WI38 (cell line): ENCODE data around the gene MLLT10.

Experiments used
- H3K4me3 ChIP-seq: 2 replicates; pipeline ENCODE4 v1.5.1; 2011; ENCODE audit warnings: low read depth, mild to moderate bottlenecking, control low read depth, low read length
- CTCF ChIP-seq: IDR thresholded peaks from 2 replicates; pipeline ENCODE4 v1.5.1; 2012; ENCODE audit warnings: low read depth, mild to moderate bottlenecking, control low read depth, low read length

The MLLT10 gene

GRCh38 chr10:21593986-21594385 lies 60.0 kb downstream of the MLLT10 start:
- TF ChIP-seq CTCF: no peak
- H3K4me3 ChIP-seq: no peak overlapping the region

- no peak for TF ChIP-seq CTCF
Observed at GRCh38 chr10:21599582-21599981, 65.5 kb downstream of the MLLT10 start.

GRCh38 chr10:21600804-21601433 lies 66.9 kb downstream of the MLLT10 start:
- TF ChIP-seq CTCF: no peak
- no peak overlapping the region for H3K4me3 ChIP-seq

More at GRCh38 chr10:21599582-21599981, 65.5 kb downstream of the MLLT10 start:
- H3K4me3 ChIP-seq: no peak overlapping the region

- no peak for TF ChIP-seq CTCF
- H3K4me3 ChIP-seq: no peak overlapping the region
Observed at GRCh38 chr10:21602313-21602712, 68.3 kb downstream of the MLLT10 start.

GRCh38 chr10:21603721-21604120 lies 69.7 kb downstream of the MLLT10 start:
- TF ChIP-seq CTCF: no peak
- H3K4me3 ChIP-seq: no peak overlapping the region

GRCh38 chr10:21604651-21605050 lies 70.6 kb downstream of the MLLT10 start:
- TF ChIP-seq CTCF: no peak
- no peak overlapping the region for H3K4me3 ChIP-seq

- H3K4me3 ChIP-seq: no peak overlapping the region
- no peak for TF ChIP-seq CTCF
Observed at GRCh38 chr10:21607907-21608306, 73.9 kb downstream of the MLLT10 start.
